ENCODE data around the gene IDH1. TPM values are rescaled to one million over a fixed set of nuclear protein-coding genes. Genes with fewer than 3 reads are reported as not detected.

The IDH1 gene
- total and polyA plus RNA-seq, 3 donors from 2014 or later = 80.0 to 120 (median 93.4) TPM

- no peaks in the 10 kb centered on the region for H3K27me3 ChIP-seq
- no peak overlapping the region for H3K4me3 ChIP-seq
- DNase-seq = no peak
- H3K27ac ChIP-seq = no peak overlapping the region
- no peaks in the 10 kb centered on the region for H3K9me3 ChIP-seq
- TF ChIP-seq CTCF (IDR thresholded peaks at IDR 0.05) = no peak
- TF ChIP-seq POLR2A (IDR thresholded peaks at IDR 0.05) = no peak
- no peaks in the 10 kb centered on the region for H3K36me3 ChIP-seq (ENCODE audit: low read depth, missing control alignments)
- H3K4me1 ChIP-seq = no peaks in the 10 kb centered on the region
- whole genome bisulfite sequencing, 2 donors = 91 to 92% methylated on average over 9 of the region's 9 CpGs
- intact Hi-C loops (cut with DNase I; ENCODE audit: low total_unique reads) = no loop called here
These were observed 44.0 kb downstream of the IDH1 start for GRCh38 chr2:208210688-208211451.

DNA sequence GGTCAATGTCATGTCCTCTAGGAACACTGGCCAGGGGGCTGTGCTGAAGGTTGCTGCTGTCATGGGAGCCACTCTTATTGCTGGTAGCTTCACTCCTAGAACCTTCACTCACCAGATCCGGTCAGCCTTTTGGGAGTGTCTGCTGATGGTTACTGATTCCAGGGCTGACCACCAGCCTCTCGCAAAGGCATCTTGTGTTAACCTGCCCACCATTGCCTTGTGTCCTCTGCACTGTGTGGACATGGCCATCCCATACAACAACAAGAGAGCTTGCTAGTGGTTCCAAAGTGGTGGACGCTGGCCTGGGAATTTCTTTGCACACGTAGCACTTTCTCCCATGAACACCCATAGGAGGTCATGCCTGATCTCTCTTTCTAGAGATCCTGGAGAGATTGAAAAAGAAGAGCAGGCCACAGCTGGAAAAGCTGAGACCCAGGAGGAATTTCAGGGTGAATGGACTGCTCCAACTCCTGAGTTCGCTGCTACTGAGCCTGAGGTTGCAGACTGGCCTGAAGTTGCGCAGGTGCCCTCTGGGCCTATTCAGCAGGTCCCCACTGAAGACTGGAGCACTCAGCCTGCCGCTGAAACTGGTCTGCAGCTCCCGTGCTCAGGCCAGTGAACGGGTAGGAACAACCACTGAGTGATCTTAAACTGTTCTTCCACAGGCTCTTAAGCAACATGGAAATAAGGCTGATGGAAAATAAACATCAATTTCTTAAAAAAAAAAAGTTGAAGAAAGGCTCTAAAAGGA, 46.4 kb downstream of the IDH1 start:
- intact Hi-C loops (cut with DNase I; ENCODE audit: low total_unique reads) = no loop called here
- DNase-seq = no peak
- no peak overlapping the region for H3K4me3 ChIP-seq
- H3K27ac ChIP-seq = no peak overlapping the region
- H3K36me3 ChIP-seq (ENCODE audit: low read depth, missing control alignments) = no peaks in the 10 kb centered on the region
- no peaks in the 10 kb centered on the region for H3K27me3 ChIP-seq
- TF ChIP-seq POLR2A (IDR thresholded peaks at IDR 0.05) (no peak), CTCF (IDR thresholded peaks at IDR 0.05) (no peak)
- H3K4me1 ChIP-seq = no peaks in the 10 kb centered on the region
- WGBS, 2 donors = 89% methylated on average over 9 of the region's 9 CpGs
- no peaks in the 10 kb centered on the region for H3K9me3 ChIP-seq

- Histone ChIP-seq H3K27ac (no peak overlapping the region), H3K4me3 (no peak overlapping the region), H3K36me3 (ENCODE audit: low read depth, missing control alignments) (no peaks in the 10 kb centered on the region), H3K27me3 (no peaks in the 10 kb centered on the region), H3K9me3 (no peaks in the 10 kb centered on the region), H3K4me1 (no peaks in the 10 kb centered on the region)
- TF ChIP-seq CTCF (IDR thresholded peaks at IDR 0.05) = no peak
- no peak for TF ChIP-seq POLR2A (IDR thresholded peaks at IDR 0.05)
- intact Hi-C loops (cut with DNase I; ENCODE audit: low total_unique reads) = no loop called here
- 76 to 85% methylated on average over 3 of the region's 3 CpGs for WGBS, 2 donors
- no peak for DNase-seq
These were observed 47.1 kb downstream of the IDH1 start for GRCh38 chr2:208207769-208208168.

DNA sequence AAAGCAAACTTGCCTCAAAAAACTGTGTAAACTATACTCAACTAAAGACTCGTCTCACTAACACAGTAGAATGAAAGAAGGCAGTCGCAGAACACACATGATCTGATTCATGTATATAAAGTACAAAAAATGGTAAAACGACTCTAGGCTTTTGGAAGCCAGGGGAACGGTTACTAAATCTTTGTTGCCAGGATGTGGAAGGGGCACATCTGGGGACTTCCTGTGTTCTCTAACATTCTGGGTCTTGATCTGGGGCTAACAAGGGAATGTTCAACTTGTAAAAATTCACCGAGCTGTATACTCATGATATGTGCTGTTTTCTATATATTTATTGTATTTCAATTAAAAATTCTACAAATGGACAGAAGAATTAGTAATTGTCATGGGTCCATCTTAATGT, 50.7 kb downstream of the IDH1 start:
- WGBS, 2 donors = 69 to 74% methylated on average over 5 of the region's 5 CpGs
- intact Hi-C loops (cut with DNase I; ENCODE audit: low total_unique reads) = no loop called here
- Histone ChIP-seq H3K4me1 (no peaks in the 10 kb centered on the region), H3K27ac (no peak overlapping the region), H3K36me3 (ENCODE audit: low read depth, missing control alignments) (no peaks in the 10 kb centered on the region), H3K9me3 (no peaks in the 10 kb centered on the region), H3K27me3 (no peaks in the 10 kb centered on the region), H3K4me3 (no peak overlapping the region)
- no peak for DNase-seq
- TF ChIP-seq CTCF (IDR thresholded peaks at IDR 0.05) (no peak), POLR2A (IDR thresholded peaks at IDR 0.05) (no peak)

All from testis (tissue), 3 donors.